NCI-H146 treated with DMSO at 0.1 percent for 48 hours (cell line): ENCODE results near the gene GBGT1.

Experiments used
- DNase-seq: peaks from one replicate; lab custom pipeline; 2025; ENCODE audit not compliant: unreplicated experiment; lab: John Stamatoyannopoulos, UW

Gene GBGT1

GRCh38 chr9:133129001-133129795, 34.5 kb downstream of the GBGT1 start:
- DNase-seq = no peak

DNA sequence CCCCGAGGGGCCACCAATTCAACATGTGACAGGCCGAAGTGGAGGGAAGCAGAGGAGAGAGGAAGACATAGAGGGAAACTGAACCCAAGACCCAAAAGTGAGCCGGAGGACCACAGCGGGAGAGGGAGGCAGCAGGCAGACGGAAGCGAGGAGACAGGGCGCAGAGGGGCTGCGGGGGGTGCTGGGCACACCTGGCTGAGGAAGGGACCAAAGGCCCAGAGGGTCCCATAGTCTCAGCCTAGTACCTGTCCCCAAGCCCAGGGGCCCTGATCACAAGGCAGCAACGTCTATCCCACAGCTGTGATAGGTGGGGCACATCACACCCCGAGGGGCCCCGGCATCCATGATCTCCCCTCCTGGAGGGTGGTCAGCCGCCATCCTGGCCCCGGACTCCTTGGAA, 35.6 kb downstream of the GBGT1 start:
- no peak for DNase-seq

- DNase-seq = no peak
Measured at GRCh38 chr9:133127340-133127981, 36.3 kb downstream of the GBGT1 start.

DNA sequence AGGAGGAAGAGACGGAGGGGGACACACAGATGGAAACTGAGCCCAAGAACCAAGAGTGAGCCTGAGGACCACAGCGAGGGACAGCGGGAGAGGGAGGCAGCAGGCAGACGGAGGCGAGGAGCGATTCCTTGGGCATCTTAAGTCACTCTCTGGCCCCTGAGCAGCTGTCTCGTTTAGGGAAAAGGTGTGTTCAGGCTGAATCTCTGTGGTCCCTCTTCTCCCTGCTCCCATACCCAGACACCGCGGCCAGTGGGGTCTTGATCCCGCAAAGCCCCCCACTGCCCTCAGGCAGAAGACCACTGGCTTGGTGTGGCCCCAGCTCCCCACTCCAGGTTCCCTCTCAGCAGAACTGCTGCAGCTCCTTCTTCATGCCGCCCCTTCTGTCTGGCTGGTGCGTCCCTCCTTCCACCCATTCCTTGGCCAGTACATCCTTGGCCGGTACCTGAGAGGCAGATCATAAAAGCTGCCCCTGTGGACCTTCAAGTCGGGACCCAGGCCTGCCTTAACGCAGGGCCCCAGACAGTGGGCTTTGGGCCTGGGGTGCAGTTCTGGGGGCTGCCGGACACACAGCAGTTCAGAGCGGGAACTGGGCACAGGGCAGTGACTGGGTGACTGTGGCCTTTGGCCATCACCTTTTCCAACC, 36.9 kb downstream of the GBGT1 start:
- no peak for DNase-seq

- DNase-seq = no peak
Measured at GRCh38 chr9:133125941-133126696, 37.6 kb downstream of the GBGT1 start.

DNA sequence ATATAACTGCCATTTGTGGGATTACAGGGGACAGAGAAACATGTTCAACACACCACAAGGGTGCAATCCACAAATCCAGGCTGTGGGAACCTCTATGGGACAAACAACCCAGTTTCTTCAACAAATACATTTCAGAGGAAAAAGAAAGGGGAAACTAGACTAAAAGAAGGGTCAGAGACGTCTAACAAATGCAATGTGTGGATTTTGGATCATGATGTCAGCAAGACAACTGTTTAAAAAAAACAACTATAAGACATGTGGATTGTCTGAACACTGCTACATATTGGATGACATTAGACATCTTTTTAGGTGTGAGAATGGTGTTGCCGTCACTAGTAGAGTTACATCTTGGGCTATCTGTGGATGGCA, 38.8 kb downstream of the GBGT1 start:
- DNase-seq = no peak

DNA sequence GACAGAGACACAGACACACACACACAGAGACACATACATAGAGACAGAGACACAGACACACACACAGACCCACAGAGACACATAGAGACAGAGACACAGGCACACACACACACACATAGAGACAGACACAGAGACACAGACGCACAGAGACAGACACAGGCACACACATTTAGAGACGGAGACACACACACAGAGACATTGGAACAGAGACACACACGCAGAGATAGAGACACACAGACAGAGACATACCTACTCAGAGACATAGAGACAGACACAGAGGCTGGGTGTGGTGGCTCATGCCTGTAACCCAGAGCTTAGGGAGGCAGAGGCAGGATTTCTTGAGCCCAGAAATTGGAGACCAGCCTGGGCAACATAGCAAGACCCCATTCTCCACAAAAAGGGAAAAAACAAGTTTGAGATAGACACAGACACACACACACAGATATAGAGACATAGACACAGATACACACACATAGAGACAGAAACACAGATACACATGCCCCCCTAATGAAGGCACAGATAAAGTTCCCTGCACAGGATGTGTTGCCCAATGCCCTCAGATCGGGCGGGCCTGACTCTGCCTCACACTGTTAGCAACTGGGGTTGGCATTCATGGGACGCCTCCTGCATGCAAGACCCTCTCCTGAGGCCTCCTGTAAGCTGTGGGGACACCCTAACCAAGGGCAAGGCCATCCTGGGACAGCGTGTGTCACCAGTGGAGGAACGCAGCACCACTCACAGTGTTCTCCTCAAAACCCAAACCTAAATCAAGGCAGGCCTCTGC, 39.4 kb downstream of the GBGT1 start:
- no peak for DNase-seq

- DNase-seq = no peak
Measured at GRCh38 chr9:133122935-133123611, 40.6 kb downstream of the GBGT1 start.

DNA sequence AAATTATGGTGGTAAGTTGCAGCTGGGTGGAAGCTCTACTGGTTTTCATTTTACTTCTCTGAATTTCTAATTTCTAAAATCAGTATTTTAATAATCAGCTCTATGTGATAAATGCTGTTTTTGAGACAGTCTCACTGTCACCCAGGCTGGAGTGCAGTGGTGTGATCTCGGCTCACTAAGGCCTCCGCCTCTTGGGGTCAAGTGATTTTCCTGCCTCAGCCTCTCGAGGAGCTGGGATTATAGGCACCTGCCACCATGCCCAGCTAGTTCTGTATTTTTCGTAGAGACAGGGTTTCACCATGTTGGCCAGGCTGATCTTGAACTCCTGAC, 41.1 kb downstream of the GBGT1 start:
- no peak for DNase-seq

DNA sequence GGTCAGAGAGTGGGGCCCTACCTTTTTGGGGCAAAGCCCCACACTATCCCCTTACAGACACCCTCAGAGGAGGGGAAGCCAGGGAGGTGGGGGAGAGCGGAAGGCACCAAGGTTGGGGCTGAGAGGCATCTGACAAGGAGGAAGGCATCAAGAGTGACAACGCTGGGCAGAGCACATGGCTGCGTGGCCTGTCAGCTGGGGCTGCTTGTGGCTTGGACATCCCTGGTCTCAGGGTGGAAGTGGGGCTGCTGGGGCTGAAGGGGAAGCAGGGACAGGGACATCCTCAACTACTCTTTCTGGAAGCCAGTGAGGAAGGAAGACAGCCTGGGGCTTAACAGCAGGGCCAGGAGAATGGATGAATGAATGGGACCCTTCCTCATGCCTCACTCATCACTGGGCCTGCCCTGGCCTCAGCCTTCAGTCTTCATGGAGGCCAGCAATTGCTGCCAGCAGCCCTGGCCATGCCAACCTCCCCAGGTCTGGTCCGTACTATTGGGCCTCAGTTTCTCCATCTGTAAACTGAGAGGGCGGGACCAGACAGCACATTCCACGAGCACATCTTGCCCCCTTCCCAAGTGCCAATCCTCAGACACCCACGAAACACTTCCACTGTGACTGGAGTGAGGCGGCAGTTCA, 41.7 kb downstream of the GBGT1 start:
- DNase-seq = no peak

- DNase-seq = peak; percentile 34
Measured at GRCh38 chr9:133121198-133121914, 42.4 kb downstream of the GBGT1 start, which contains the start of gene RALGDS. RALGDS (minus strand) TSS chr9:133121240; CDS start chr9:133121154, 86 bp downstream.

DNA sequence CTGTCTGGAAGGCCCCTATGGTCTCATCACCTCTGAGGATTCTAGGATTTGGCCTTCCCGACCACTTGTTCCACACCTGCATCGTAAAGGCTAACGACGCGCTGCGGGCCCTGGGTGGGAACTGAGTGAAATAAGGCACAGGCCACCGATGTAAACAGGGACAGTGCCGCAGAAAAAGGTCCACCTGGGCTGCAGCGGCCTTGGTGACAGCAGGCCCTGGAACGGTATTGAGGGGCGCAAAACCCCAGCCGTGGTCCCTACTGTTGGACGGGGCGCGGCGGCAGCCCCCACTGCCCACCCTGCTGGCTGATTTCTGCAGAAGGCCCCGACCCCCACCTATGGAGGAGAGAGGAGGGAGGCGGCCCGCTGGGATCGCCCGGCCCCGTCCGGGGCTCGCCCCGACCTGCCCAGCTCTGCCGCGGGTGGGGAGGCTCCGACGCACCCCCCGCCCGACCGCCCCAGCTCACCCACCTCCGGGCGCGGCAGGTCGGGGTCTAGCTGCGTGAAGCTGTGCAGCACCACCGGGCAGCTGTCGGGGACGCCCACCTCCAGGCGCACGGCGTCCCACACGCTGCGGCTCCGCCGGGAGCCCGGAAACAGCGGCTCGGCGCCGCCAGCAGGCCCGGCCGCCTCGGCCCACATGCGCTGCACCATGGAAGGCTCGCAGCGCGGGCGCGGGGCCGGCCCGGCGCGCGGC, 43.1 kb downstream of the GBGT1 start:
- DNase-seq = no peak

DNA sequence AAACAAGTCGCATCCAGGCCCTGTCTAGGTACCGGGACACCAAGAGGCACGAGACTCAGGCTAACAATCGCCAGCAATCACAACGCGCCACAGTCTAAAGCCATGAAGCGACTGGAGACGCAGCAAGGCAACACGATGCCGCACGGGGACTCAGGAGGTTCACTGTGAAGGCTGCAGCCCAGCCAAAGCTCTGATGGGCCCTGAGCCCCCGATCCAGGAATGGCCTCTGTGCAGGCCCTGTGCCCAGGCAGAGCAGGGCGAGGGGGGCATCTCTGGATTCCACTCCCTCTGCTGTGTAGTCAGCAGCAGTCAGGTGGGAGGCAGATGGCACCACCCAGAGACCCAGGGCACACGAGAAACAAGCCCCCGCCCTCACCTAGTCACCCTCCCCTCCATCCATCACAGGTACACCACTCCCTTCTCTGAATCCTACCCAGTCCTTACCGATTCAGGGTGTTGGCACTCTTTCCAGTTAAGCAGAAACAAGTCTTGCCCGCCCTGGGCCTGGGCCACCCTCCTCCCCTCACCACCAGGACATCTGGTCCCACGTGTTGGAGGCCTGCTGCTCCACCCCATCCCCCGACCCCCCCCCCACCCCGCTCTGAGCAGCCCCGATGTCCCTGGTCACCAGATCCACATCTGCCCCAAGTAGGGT, 43.7 kb downstream of the GBGT1 start:
- DNase-seq = no peak

DNA sequence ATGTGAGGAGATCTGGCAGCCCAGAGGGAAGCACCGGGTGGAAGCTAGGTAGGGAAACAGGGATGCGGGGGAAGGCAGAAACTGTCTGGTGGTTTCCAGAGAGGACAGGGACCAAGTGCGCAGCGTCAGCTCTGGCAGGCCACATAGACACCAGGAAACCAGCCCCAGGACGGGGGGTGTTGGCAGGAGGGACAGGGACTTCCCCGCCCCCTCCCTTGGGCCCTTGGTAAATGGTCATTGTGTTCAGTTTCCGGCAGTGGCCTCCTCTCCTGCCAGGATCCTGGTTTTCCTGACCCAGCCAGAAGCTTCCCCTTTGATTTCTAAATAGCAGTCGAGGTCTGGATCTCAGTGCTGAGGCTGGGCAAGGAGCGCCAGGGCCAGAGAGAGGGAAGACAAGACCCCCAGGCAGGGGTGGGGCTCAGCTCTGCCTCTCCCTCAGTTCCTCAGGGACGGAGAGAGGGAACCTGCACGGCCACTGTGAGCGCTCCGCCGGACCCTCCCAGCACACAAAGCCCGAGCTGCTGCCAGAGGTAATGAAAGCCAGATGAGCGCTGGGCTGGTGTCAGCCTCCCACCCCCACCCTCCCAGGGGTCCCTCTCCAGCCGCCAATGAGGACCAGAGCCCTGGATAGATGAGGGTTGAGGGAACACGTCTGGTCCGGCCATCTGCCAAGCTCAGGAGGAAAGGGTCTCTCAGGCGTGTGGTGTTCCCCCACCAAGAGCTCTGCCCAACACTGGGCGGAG, 44.4 kb downstream of the GBGT1 start:
- no peak for DNase-seq

GRCh38 chr9:133118568-133118967, 45.1 kb downstream of the GBGT1 start:
- DNase-seq = no peak

GRCh38 chr9:133118179-133118520, 45.6 kb downstream of the GBGT1 start:
- DNase-seq = no peak
